NT2/D1 (cell line): ENCODE results near the gene UNC5C.

ENCODE experiments used
- YY1 ChIP-seq: IDR thresholded peaks from 2 replicates; pipeline ENCODE4 v1.6.1; 2011; ENCODE audit not compliant: insufficient read length, insufficient read depth
- ZNF274 ChIP-seq: IDR thresholded peaks from 2 replicates; pipeline ENCODE4 v1.6.1; 2011; ENCODE audit warnings: mild to moderate bottlenecking, low read depth, low read length

DNA sequence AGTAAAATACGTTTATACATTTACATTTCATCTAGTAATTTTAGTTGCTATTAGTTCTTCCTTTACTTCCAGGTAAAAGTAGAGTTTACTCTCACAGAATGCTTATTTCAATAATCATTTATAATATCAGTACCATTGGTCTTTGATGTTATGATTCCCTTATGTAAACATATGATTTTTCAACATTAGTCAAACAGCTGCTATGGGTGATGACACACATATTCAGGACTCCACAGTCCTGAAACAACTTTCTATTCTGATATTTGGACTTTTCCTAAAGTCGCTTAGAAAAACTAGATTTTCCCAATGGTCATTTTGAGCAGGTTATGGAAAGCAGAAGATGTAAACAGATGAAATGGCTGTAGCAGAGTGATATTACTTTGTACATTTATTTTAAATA is 369.8 kb downstream of the UNC5C start:
- TF ChIP-seq ZNF274 (no peak), YY1 (no peak)
